ENCODE results near the gene L1CAM.

GRCh38 chrX:153884136-153884535 is 1.8 kb downstream of the L1CAM start:
- TF ChIP-seq POLR2A (IDR thresholded peaks at IDR 0.05) (no peak), CTCF (IDR thresholded peaks at IDR 0.05) (no peak)
